DOHH2 (cell line): ENCODE results near the gene PRRC2B.
"Not testable (repeated sequence)": the region's sequence is repeated elsewhere in the genome, so short reads cannot be mapped to it uniquely, and the experiment has no call there.

Source experiments
- H3F3A ChIP-seq: fragments of 200-600 bp; sonication (generic), shearing (Covaris generic); 2 replicates; pipeline ENCODE4 v1.6.0; 2016; ENCODE audit warnings: antibody characterized with exemption, mild to moderate bottlenecking; ENCODE audit not compliant: control insufficient read depth, insufficient read depth
- H3K27ac ChIP-seq: fragments of 200-600 bp; sonication (generic); 2 replicates; pipeline ENCODE4 v1.5.1; 2014; ENCODE audit warnings: low read depth, mild to moderate bottlenecking, low read length, moderate library complexity
- H3K27me3 ChIP-seq: fragments of 200-600 bp; sonication (generic); 2 replicates; pipeline ENCODE4 v1.6.1; 2014; ENCODE audit warnings: mild to moderate bottlenecking, low read length, mixed read lengths; ENCODE audit not compliant: control insufficient read depth
- H3K36me3 ChIP-seq: fragments of 200-600 bp; sonication (generic); 2 replicates; pipeline ENCODE4 v1.6.1; 2014; ENCODE audit warnings: mild to moderate bottlenecking, low read length, moderate library complexity, mixed read lengths; ENCODE audit not compliant: control insufficient read depth
- H3K4me1 ChIP-seq: fragments of 200-600 bp; sonication (generic); 2 replicates; pipeline ENCODE4 v1.6.1; 2014; ENCODE audit warnings: mild to moderate bottlenecking, low read length, mixed read lengths; ENCODE audit not compliant: control insufficient read depth
- H3K4me2 ChIP-seq: fragments of 200-600 bp; sonication (generic); 2 replicates; pipeline ENCODE4 v1.6.0; 2014; ENCODE audit warnings: mild to moderate bottlenecking, low read length, moderate library complexity
- H3K4me3 ChIP-seq: fragments of 200-600 bp; sonication (generic); 2 replicates; pipeline ENCODE4 v1.5.1; 2014; ENCODE audit warnings: mild to moderate bottlenecking, low read length, mixed read lengths
- H3K79me2 ChIP-seq: fragments of 200-600 bp; sonication (generic); 2 replicates; pipeline ENCODE4 v1.6.1; 2014; ENCODE audit warnings: mild to moderate bottlenecking, low read length, mixed read lengths; ENCODE audit not compliant: control insufficient read depth
- H3K9me2 ChIP-seq: fragments of 200-600 bp; sonication (generic); replicated peaks from 2 replicates; pipeline ENCODE4 v1.6.1; 2014; ENCODE audit warnings: mild to moderate bottlenecking, low read length, mixed read lengths; ENCODE audit not compliant: control insufficient read depth
- H3K9me3 ChIP-seq: fragments of 200-600 bp; sonication (generic); 2 replicates; pipeline ENCODE4 v1.6.1; 2014; ENCODE audit warnings: antibody characterized with exemption, low read length, mixed read lengths; ENCODE audit not compliant: control insufficient read depth, insufficient read depth
- H4K20me1 ChIP-seq: fragments of 200-600 bp; sonication (generic); 2 replicates; pipeline ENCODE4 v1.6.0; 2014; ENCODE audit warnings: low read depth, mild to moderate bottlenecking, antibody characterized with exemption, low read length, moderate library complexity; ENCODE audit not compliant: control insufficient read depth, insufficient read depth
- EZH2phosphoT487 ChIP-seq: fragments of 200-600 bp; sonication (generic); IDR thresholded peaks from 2 replicates; pipeline ENCODE4 v1.6.1; 2017; ENCODE audit warnings: borderline replicate concordance, mild to moderate bottlenecking, antibody characterized with exemption, low read length, moderate library complexity, mixed read lengths
- TF ChIP-seq, protein P1 (sequence below): fragments of 200-600 bp; sonication (generic); IDR thresholded peaks from one replicate; pipeline ENCODE4 v1.5.1; 2014; ENCODE audit warnings: antibody characterized with exemption, mild to moderate bottlenecking, low read depth, low read length; ENCODE audit not compliant: poor library complexity, severe bottlenecking

The PRRC2B gene

GRCh38 chr9:131394464-131395156, 724 bp downstream of the PRRC2B start:
- H4K20me1 ChIP-seq, result peaks cover 34% of the 10 kb centered on the region
- peak overlapping the region; percentile 83 for H3K27ac ChIP-seq
- peaks cover 51% of the 10 kb centered on the region for H3K4me1 ChIP-seq
- no peak for TF ChIP-seq EZH2phosphoT487
- TF ChIP-seq, protein P1, sequence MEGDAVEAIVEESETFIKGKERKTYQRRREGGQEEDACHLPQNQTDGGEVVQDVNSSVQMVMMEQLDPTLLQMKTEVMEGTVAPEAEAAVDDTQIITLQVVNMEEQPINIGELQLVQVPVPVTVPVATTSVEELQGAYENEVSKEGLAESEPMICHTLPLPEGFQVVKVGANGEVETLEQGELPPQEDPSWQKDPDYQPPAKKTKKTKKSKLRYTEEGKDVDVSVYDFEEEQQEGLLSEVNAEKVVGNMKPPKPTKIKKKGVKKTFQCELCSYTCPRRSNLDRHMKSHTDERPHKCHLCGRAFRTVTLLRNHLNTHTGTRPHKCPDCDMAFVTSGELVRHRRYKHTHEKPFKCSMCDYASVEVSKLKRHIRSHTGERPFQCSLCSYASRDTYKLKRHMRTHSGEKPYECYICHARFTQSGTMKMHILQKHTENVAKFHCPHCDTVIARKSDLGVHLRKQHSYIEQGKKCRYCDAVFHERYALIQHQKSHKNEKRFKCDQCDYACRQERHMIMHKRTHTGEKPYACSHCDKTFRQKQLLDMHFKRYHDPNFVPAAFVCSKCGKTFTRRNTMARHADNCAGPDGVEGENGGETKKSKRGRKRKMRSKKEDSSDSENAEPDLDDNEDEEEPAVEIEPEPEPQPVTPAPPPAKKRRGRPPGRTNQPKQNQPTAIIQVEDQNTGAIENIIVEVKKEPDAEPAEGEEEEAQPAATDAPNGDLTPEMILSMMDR, result no peak
- H3K9me2 ChIP-seq, result no peaks in the 10 kb centered on the region
- peaks cover 33% of the 10 kb centered on the region for H3F3A ChIP-seq
- peaks cover 37% of the 10 kb centered on the region for H3K36me3 ChIP-seq
- H3K4me3 ChIP-seq, result peak overlapping the region; percentile 81
- no peaks in the 10 kb centered on the region for H3K27me3 ChIP-seq
- H3K4me2 ChIP-seq, result peak overlapping the region; percentile 91
- no peaks in the 10 kb centered on the region for H3K9me3 ChIP-seq
- peaks cover 53% of the 10 kb centered on the region for H3K79me2 ChIP-seq

DNA sequence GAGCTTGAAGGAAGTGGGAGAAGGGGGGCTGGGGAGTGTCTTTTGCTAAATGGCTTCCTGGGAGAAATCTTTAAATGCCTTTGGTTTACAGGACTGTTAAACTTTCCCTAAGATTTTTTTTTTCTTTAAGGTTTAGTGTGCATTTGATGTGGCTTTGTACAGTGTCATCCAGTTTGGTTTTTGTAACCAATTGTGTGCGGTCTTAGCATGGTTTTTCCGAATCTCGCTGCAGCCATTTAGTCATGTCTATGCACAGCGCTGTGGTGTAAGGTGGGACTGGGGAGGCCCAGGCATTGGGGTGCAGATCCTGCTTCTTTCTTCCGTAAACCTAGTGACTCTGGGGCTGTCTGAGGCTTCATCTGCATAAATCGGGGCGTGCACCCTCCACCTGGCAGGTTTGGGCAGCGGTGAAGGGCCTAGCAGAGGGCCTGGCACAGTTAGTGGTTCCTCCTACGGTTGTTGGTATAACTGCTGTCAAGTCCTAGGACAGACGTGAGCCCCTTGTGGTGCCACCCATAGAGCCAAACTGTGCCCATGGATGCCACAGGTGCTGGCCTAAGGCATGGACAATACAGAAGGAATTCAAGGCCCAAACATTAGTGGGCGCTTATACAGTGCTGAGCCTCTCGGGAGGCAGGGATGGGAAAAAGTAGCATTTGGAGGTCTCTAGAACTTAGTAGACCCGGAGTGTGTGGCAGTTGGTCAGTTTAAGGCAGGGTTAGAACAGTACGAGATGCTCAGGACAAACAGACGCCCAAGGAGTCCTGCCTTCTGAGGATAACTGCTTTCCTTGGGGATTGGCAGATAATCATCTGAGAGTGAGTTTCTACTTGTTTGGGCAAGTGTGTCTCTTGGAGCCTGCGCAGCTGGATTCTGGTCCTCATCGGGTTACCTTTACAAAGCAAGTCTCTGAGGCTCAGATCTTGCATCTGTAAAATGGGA, 1.5 kb downstream of the PRRC2B start:
- peak overlapping the region; percentile 81 for H3K4me3 ChIP-seq
- H3K4me1 ChIP-seq, result peaks cover 59% of the 10 kb centered on the region
- peak overlapping the region; percentile 91 for H3K4me2 ChIP-seq
- H3F3A ChIP-seq, result peaks cover 33% of the 10 kb centered on the region
- H3K27me3 ChIP-seq, result no peaks in the 10 kb centered on the region
- H3K36me3 ChIP-seq, result peaks cover 44% of the 10 kb centered on the region
- peak overlapping the region; percentile 83 for H3K27ac ChIP-seq
- peaks cover 61% of the 10 kb centered on the region for H3K79me2 ChIP-seq
- peaks cover 41% of the 10 kb centered on the region for H4K20me1 ChIP-seq
- no peak for TF ChIP-seq EZH2phosphoT487
- TF ChIP-seq, protein P1, result peak; percentile 25
- H3K9me2 ChIP-seq, result no peaks in the 10 kb centered on the region
- H3K9me3 ChIP-seq, result no peaks in the 10 kb centered on the region

GRCh38 chr9:131396099-131396479, 2.2 kb downstream of the PRRC2B start:
- not testable (repeated sequence) for H3K9me2 ChIP-seq, H3K27me3 ChIP-seq, H3K9me3 ChIP-seq
- peaks cover 51% of the 10 kb centered on the region for H3K36me3 ChIP-seq
- H3K4me1 ChIP-seq, result peaks cover 66% of the 10 kb centered on the region
- H3K27ac ChIP-seq, result peak overlapping the region; percentile 83
- H3K4me3 ChIP-seq, result peak overlapping the region; percentile 81
- peaks cover 48% of the 10 kb centered on the region for H4K20me1 ChIP-seq
- peaks cover 68% of the 10 kb centered on the region for H3K79me2 ChIP-seq
- H3K4me2 ChIP-seq, result peak overlapping the region; percentile 91
- peaks cover 33% of the 10 kb centered on the region for H3F3A ChIP-seq
